DOHH2 (cell line): ENCODE measurements around the gene NR1I3.

ENCODE experiments used
- H3F3A ChIP-seq: fragments of 200-600 bp; sonication (generic), shearing (Covaris generic); 2 replicates; pipeline ENCODE4 v1.6.0; 2016; ENCODE audit warnings: antibody characterized with exemption, mild to moderate bottlenecking; ENCODE audit not compliant: control insufficient read depth, insufficient read depth
- H3K27ac ChIP-seq: fragments of 200-600 bp; sonication (generic); 2 replicates; pipeline ENCODE4 v1.5.1; 2014; ENCODE audit warnings: low read depth, mild to moderate bottlenecking, low read length, moderate library complexity
- H3K27me3 ChIP-seq: fragments of 200-600 bp; sonication (generic); 2 replicates; pipeline ENCODE4 v1.6.1; 2014; ENCODE audit warnings: mild to moderate bottlenecking, low read length, mixed read lengths; ENCODE audit not compliant: control insufficient read depth
- H3K36me3 ChIP-seq: fragments of 200-600 bp; sonication (generic); 2 replicates; pipeline ENCODE4 v1.6.1; 2014; ENCODE audit warnings: mild to moderate bottlenecking, low read length, moderate library complexity, mixed read lengths; ENCODE audit not compliant: control insufficient read depth
- H3K4me1 ChIP-seq: fragments of 200-600 bp; sonication (generic); 2 replicates; pipeline ENCODE4 v1.6.1; 2014; ENCODE audit warnings: mild to moderate bottlenecking, low read length, mixed read lengths; ENCODE audit not compliant: control insufficient read depth
- H3K4me2 ChIP-seq: fragments of 200-600 bp; sonication (generic); 2 replicates; pipeline ENCODE4 v1.6.0; 2014; ENCODE audit warnings: mild to moderate bottlenecking, low read length, moderate library complexity
- H3K4me3 ChIP-seq: fragments of 200-600 bp; sonication (generic); 2 replicates; pipeline ENCODE4 v1.5.1; 2014; ENCODE audit warnings: mild to moderate bottlenecking, low read length, mixed read lengths
- H3K79me2 ChIP-seq: fragments of 200-600 bp; sonication (generic); 2 replicates; pipeline ENCODE4 v1.6.1; 2014; ENCODE audit warnings: mild to moderate bottlenecking, low read length, mixed read lengths; ENCODE audit not compliant: control insufficient read depth
- H3K9me2 ChIP-seq: fragments of 200-600 bp; sonication (generic); replicated peaks from 2 replicates; pipeline ENCODE4 v1.6.1; 2014; ENCODE audit warnings: mild to moderate bottlenecking, low read length, mixed read lengths; ENCODE audit not compliant: control insufficient read depth
- H3K9me3 ChIP-seq: fragments of 200-600 bp; sonication (generic); 2 replicates; pipeline ENCODE4 v1.6.1; 2014; ENCODE audit warnings: antibody characterized with exemption, low read length, mixed read lengths; ENCODE audit not compliant: control insufficient read depth, insufficient read depth
- H4K20me1 ChIP-seq: fragments of 200-600 bp; sonication (generic); 2 replicates; pipeline ENCODE4 v1.6.0; 2014; ENCODE audit warnings: low read depth, mild to moderate bottlenecking, antibody characterized with exemption, low read length, moderate library complexity; ENCODE audit not compliant: control insufficient read depth, insufficient read depth
- CTCF ChIP-seq: fragments of 200-600 bp; sonication (generic); IDR thresholded peaks from one replicate; pipeline ENCODE4 v1.5.1; 2014; ENCODE audit warnings: antibody characterized with exemption, mild to moderate bottlenecking, low read depth, low read length; ENCODE audit not compliant: poor library complexity, severe bottlenecking
- EZH2phosphoT487 ChIP-seq: fragments of 200-600 bp; sonication (generic); IDR thresholded peaks from 2 replicates; pipeline ENCODE4 v1.6.1; 2017; ENCODE audit warnings: borderline replicate concordance, mild to moderate bottlenecking, antibody characterized with exemption, low read length, moderate library complexity, mixed read lengths

NR1I3 gene

GRCh38 chr1:161197560-161198193 is 40.3 kb downstream of the NR1I3 start:
- Histone ChIP-seq H3K36me3 (no peaks in the 10 kb centered on the region; the same call in 1 of the 2 replicates), H4K20me1 (no peaks in the 10 kb centered on the region), H3F3A (0 out of 2 replicates have a peak, but pooled peaks cover 3% of the 10 kb centered on the region), H3K27ac (no peak overlapping the region), H3K4me1 (peaks cover 43% of the 10 kb centered on the region), H3K4me2 (no peak overlapping the region), H3K4me3 (no peak overlapping the region), H3K9me3 (no peaks in the 10 kb centered on the region), H3K79me2 (peaks cover 4% of the 10 kb centered on the region), H3K27me3 (no peaks in the 10 kb centered on the region), H3K9me2 (no peaks in the 10 kb centered on the region)
- TF ChIP-seq CTCF (no peak), EZH2phosphoT487 (no peak)

- H3K9me2 ChIP-seq, result no peaks in the 10 kb centered on the region
- no peaks in the 10 kb centered on the region for H3K36me3 ChIP-seq
- no peaks in the 10 kb centered on the region for H3K9me3 ChIP-seq
- no peak overlapping the region for H3K4me3 ChIP-seq
- H3K27me3 ChIP-seq, result no peaks in the 10 kb centered on the region
- peaks cover 46% of the 10 kb centered on the region for H3K4me1 ChIP-seq
- no peaks in the 10 kb centered on the region for H3K79me2 ChIP-seq
- 0 out of 2 replicates have a peak, but pooled peaks cover 3% of the 10 kb centered on the region for H3F3A ChIP-seq
- H4K20me1 ChIP-seq, result no peaks in the 10 kb centered on the region
- TF ChIP-seq EZH2phosphoT487 (no peak), CTCF (no peak)
- no peak overlapping the region for H3K27ac ChIP-seq
- H3K4me2 ChIP-seq, result no peak overlapping the region
These were observed 41.2 kb downstream of the NR1I3 start for GRCh38 chr1:161196521-161197451.

- no peaks in the 10 kb centered on the region for H4K20me1 ChIP-seq
- no peaks in the 10 kb centered on the region for H3K27me3 ChIP-seq
- H3K4me1 ChIP-seq, result peaks cover 39% of the 10 kb centered on the region
- no peaks in the 10 kb centered on the region for H3K36me3 ChIP-seq
- no peaks in the 10 kb centered on the region for H3K79me2 ChIP-seq
- no peak overlapping the region for H3K4me2 ChIP-seq
- no peaks in the 10 kb centered on the region for H3K9me3 ChIP-seq
- H3K27ac ChIP-seq, result no peak overlapping the region
- H3K9me2 ChIP-seq, result no peaks in the 10 kb centered on the region
- H3F3A ChIP-seq, result 0 out of 2 replicates have a peak, but pooled peaks cover 3% of the 10 kb centered on the region
- H3K4me3 ChIP-seq, result no peak overlapping the region
- no peak for TF ChIP-seq EZH2phosphoT487
- TF ChIP-seq CTCF, result no peak
These were observed 41.9 kb downstream of the NR1I3 start for GRCh38 chr1:161196111-161196510.
